Measurements from ENCODE around the gene IGF1.

- TF ChIP-seq CTCF (IDR thresholded peaks at IDR 0.05), result peak in 1 of 4 donors; percentile 16
- no peak for TF ChIP-seq POLR2A (IDR thresholded peaks at IDR 0.05)
Observed at GRCh38 chr12:102374190-102374589, 106.2 kb downstream of the IGF1 start.
